Panc1 (cell line): Measurements from ENCODE around the gene CDH16. TPM values are rescaled to one million over a fixed set of nuclear protein-coding genes. Genes with fewer than 3 reads are reported as not detected.
"Not testable (repeated sequence)": the region's sequence is repeated elsewhere in the genome, so short reads cannot be mapped to it uniquely, and the experiment has no call there.

Experiments
- ATAC-seq: fragments of 200-7000 bp; cut with Tn5 transposase; 2 replicates; pipeline ENCODE4 v1.9.1; 2020; ENCODE audit warnings: mild to moderate bottlenecking, moderate library complexity
- BruUV-seq: library from RNA; stranded (reverse); fragments of 400-500 nt; replicated peaks from 2 replicates; lab custom pipeline; 2021; lab: Mats Ljungman, UMichigan
- CTCF ChIA-PET: fragments of 300-600 bp; sonication (Branson Sonifier 250); formaldehyde crosslinking; loops from one replicate; lab custom pipeline; 2022; ENCODE audit warnings: antibody characterized with exemption; lab: Charles Lee
- POLR2A ChIA-PET: fragments of 300-600 bp; sonication (Branson Sonifier 250); formaldehyde crosslinking; loops from one replicate; lab custom pipeline; 2022; ENCODE audit warnings: antibody characterized with exemption; lab: Charles Lee
- DNase-seq: peaks from one replicate; pipeline ENCODE4 v3.0.0-alpha.2; 2010; ENCODE audit warnings: low read depth, low spot score
- H3K27ac ChIP-seq: 2 replicates; pipeline ENCODE4 v1.5.1; 2011; ENCODE audit warnings: mild to moderate bottlenecking, low read length, inconsistent platforms
- H3K27me3 ChIP-seq: fragments of 200-500 bp; sonication (Bioruptor generic); 2 replicates; pipeline ENCODE4 v1.6.0; 2014; ENCODE audit warnings: low read length, inconsistent platforms; ENCODE audit not compliant: control insufficient read depth, insufficient read depth
- H3K36me3 ChIP-seq: fragments of 200-500 bp; sonication (Bioruptor generic); 2 replicates; pipeline ENCODE4 v1.5.1; 2014; ENCODE audit warnings: inconsistent platforms, mild to moderate bottlenecking, low read length, moderate library complexity; ENCODE audit not compliant: control insufficient read depth, insufficient read depth
- H3K4me1 ChIP-seq: 2 replicates; pipeline ENCODE4 v1.5.1; 2011; ENCODE audit warnings: inconsistent platforms, mild to moderate bottlenecking, low read length, moderate library complexity; ENCODE audit not compliant: control insufficient read depth, insufficient read depth
- H3K4me3 ChIP-seq, 2 experiments: 2 replicates each; pipeline ENCODE4 v1.5.1; 2011 to 2012; ENCODE audit warnings: low read depth in 2 of 2, low read length in 2 of 2, mild to moderate bottlenecking in 2 of 2, inconsistent platforms in 1 of 2, moderate library complexity in 1 of 2
- H3K9me3 ChIP-seq: fragments of 200-500 bp; sonication (Bioruptor generic); 2 replicates; pipeline ENCODE4 v1.5.1; 2014; ENCODE audit warnings: low read depth, mild to moderate bottlenecking, inconsistent platforms, low read length, moderate library complexity; ENCODE audit not compliant: control insufficient read depth, insufficient read depth
- CTCF ChIP-seq: fragments of 450-650 bp; IDR thresholded peaks from 2 replicates; pipeline ENCODE4 v1.5.1; 2017; ENCODE audit warnings: mild to moderate bottlenecking
- POLR2AphosphoS5 ChIP-seq: IDR thresholded peaks from 2 replicates; pipeline ENCODE4 v1.6.1; 2012; ENCODE audit warnings: mild to moderate bottlenecking, low read depth, low read length, moderate library complexity
- REST ChIP-seq, 2 experiments: IDR thresholded peaks; 2 replicates each; pipeline ENCODE4 v1.6.1; 2011 to 2012; ENCODE audit warnings: low read depth in 2 of 2, control low read depth in 1 of 2, low read length in 1 of 2, mild to moderate bottlenecking in 1 of 2, moderate library complexity in 1 of 2; ENCODE audit not compliant: insufficient read depth in 1 of 2
- SIN3A ChIP-seq: IDR thresholded peaks from 2 replicates; pipeline ENCODE4 v1.6.1; 2012; ENCODE audit warnings: low read depth, mild to moderate bottlenecking, low read length, moderate library complexity, borderline replicate concordance; ENCODE audit not compliant: insufficient read depth
- TCF7L2 ChIP-seq: IDR thresholded peaks from 2 replicates; pipeline ENCODE4 v1.6.1; 2011; ENCODE audit warnings: mild to moderate bottlenecking, low read depth, low read length, inconsistent platforms
- in situ Hi-C: cut with HindIII; loops from 2 replicates; pipeline ENCODE4 v1.10.0; 2016; ENCODE audit warnings: low sequenced_read_pairs, low pct_unique_long_range_greater_than_20kb
- intact Hi-C: fragments of 100-400 bp; cut with micrococcal nuclease; formaldehyde crosslinking; loops from one replicate; pipeline ENCODE4 v1.10.0; 2022; ENCODE audit not compliant: unreplicated experiment
- total RNA-seq: library from RNA; stranded (reverse); gene quantifications from one replicate; pipeline ENCODE4 v1.2.1, GENCODE V29; 2021; ENCODE audit not compliant: unreplicated experiment

CDH16 gene
- total RNA-seq, 1 experiment from 2014 or later = not detected

GRCh38 chr16:66896682-66897081 lies 22.0 kb downstream of the CDH16 start:
- POLR2A ChIA-PET, CTCF ChIA-PET, H3K27me3 ChIP-seq, in situ Hi-C loops, H3K4me1 ChIP-seq, H3K9me3 ChIP-seq, H3K36me3 ChIP-seq, DNase-seq, H3K4me3 ChIP-seq, BruUV-seq, H3K27ac ChIP-seq, ATAC-seq: not testable (repeated sequence)
- intact Hi-C loops = loop anchor here (5.0 kb wide), 1 partner anchor 51 kb away; no protein-coding TSS in a partner anchor

- Histone ChIP-seq H3K27me3 (no peaks in the 10 kb centered on the region), H3K4me1 (peaks cover 9% of the 10 kb centered on the region), H3K9me3 (no peaks in the 10 kb centered on the region), H3K4me3 (no peak overlapping the region), H3K27ac (no peak overlapping the region), H3K36me3 (no peaks in the 10 kb centered on the region)
- DNase-seq (no peak), ATAC-seq (no peak)
- TF ChIP-seq SIN3A (no peak), CTCF (no peak), REST (IDR thresholded peaks at IDR 0.05; ENCODE audit: insufficient read depth in 1 of 2, low read depth in 2 of 2, low read length in 1 of 2) (no peak), POLR2AphosphoS5 (no peak)
- BruUV-seq = no TSS peak
- POLR2A ChIA-PET = no interaction called here
- intact Hi-C loops (loop anchor here (5.0 kb wide), 1 partner anchor 51 kb away; no protein-coding TSS in a partner anchor), in situ Hi-C loops (no loop called here)
- CTCF ChIA-PET = interaction anchor here (0.6 to 1.1 kb wide), 2 partner anchors 14 to 106 kb away, joined by 3 to 4 read pairs; no protein-coding TSS in a partner anchor
These were observed 22.7 kb downstream of the CDH16 start for GRCh38 chr16:66895999-66896398.

GRCh38 chr16:66895689-66895979 lies 23.1 kb downstream of the CDH16 start:
- DNase-seq (no peak), ATAC-seq (no peak)
- in situ Hi-C loops = no loop called here

More at GRCh38 chr16:66895689-66895979, 23.1 kb downstream of the CDH16 start:
- Histone ChIP-seq H3K36me3 (no peaks in the 10 kb centered on the region), H3K4me1 (peaks cover 9% of the 10 kb centered on the region), H3K27me3 (no peaks in the 10 kb centered on the region), H3K9me3 (no peaks in the 10 kb centered on the region), H3K4me3 (no peak overlapping the region), H3K27ac (no peak overlapping the region)
- intact Hi-C loops = loop anchor here (5.0 kb wide), 1 partner anchor 52 kb away; no protein-coding TSS in a partner anchor
- ChIA-PET CTCF (interaction anchor here (0.6 to 1.4 kb wide), 3 partner anchors 14 to 105 kb away, joined by 3 to 4 read pairs (median 3); no protein-coding TSS in a partner anchor), POLR2A (no interaction called here)
- TF ChIP-seq CTCF = no peak
- TF ChIP-seq POLR2AphosphoS5 = no peak
- no peak for TF ChIP-seq TCF7L2
- no peak for TF ChIP-seq SIN3A
- no peak for TF ChIP-seq REST (IDR thresholded peaks at IDR 0.05; ENCODE audit: insufficient read depth in 1 of 2, low read depth in 2 of 2, low read length in 1 of 2)
- BruUV-seq = no TSS peak
